ENCODE data around the gene DOK5.

Gene DOK5

GRCh38 chr20:54565255-54565654, 89.9 kb downstream of the DOK5 start:
- DNase-seq, result no peak

GRCh38 chr20:54566031-54566688, 90.8 kb downstream of the DOK5 start:
- DNase-seq, result no peak

GRCh38 chr20:54570561-54570960, 95.2 kb downstream of the DOK5 start:
- no peak for DNase-seq

DNA sequence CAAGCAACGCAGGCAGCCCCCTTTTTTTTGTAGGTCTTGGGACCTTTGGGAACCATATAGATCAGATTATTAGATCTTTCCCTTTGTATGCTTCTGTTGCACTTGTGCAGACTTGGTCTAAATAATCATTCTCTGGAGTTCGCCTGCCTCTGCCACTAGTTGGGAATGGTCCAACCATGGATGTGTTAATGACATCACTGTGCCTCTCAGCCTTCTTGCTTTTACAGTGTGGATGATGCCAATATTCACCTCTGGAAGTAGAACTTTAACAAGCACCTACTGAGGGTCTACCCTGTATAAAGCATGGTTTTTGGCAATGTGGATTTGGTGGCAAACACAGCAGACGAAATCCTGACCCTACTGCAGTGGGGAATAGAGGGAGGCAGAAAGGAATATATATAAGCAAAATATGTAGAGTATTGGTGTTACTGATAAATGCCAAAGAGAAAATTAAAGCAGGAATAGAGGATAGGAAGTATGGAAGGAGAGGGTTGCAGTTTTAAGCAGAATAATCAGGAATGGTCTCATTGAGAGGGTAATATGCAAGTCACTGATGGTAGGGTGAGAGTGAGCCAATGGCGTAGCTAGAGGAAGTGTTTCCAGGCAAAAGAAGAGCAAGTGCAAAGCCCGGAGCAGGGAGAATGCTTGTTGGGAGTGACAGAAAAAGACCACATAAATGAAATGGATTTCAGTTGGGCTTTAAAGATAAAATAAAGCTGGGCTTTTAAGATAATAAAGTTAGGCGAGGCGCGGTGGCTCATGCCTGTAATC, 97.5 kb downstream of the DOK5 start:
- no peak for DNase-seq

GRCh38 chr20:54573838-54574237, 98.4 kb downstream of the DOK5 start:
- DNase-seq, result no peak

DNA sequence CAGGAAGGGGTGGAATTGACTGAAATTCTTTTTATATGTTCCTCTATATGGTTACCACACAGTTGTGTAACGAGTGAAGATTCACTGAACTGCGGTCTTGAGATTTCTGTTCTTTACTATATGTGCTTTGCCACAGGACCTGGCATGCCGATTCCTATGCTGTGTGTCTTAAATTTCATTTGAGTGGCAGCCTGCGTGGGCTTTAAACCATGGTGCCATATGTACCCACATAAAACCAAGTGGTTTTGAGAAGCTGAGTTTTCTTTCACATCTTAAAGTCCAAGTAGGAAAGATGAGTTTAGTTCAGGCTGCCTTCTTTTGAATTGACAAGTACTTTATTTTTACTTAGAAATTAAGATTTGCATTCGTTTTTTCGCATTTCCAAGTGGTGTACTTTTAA, 101.1 kb downstream of the DOK5 start:
- no peak for DNase-seq

- no peak for DNase-seq
These were observed 102.2 kb downstream of the DOK5 start for GRCh38 chr20:54577637-54578036.

DNA sequence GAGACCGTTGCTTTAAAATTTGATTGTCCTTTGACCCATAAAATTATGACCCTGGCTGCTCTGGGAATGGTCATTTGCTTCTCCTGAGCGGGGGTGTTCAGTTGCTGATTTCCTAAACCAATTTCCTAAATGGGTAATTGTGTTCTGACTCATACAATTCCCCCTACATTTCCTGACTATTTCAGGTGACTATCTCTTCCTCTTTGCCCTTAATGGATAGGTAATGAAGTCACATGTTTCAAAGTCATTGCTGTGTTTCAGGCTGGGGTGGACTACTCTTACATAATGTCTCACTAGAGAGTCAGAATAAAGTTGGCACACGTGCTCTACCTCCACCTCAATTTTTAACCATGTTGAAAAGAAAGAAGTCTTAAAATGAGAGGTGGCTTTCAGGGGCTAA, 109.8 kb downstream of the DOK5 start:
- DNase-seq, result no peak

DNA sequence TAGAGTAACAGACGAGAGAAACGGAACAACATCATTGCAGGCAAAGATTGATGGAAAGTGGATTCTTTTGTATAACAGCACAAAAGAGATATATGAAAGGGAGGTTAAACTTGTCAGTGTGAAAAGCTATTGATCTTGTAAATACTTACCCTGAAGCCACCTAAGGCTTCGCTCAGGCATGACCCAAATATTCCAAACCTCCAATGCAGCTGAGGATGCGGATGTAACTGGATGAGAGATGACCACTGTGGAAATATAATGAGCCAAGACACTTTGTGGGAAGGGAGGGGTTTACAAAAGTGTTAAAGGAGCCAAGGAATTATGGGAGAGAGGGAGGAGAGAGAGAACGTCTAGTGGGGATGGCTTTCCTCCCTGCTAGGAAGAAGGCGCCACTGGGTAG, 112.0 kb downstream of the DOK5 start:
- no peak for DNase-seq

GRCh38 chr20:54589402-54590030, 114.1 kb downstream of the DOK5 start:
- no peak for DNase-seq

DNA sequence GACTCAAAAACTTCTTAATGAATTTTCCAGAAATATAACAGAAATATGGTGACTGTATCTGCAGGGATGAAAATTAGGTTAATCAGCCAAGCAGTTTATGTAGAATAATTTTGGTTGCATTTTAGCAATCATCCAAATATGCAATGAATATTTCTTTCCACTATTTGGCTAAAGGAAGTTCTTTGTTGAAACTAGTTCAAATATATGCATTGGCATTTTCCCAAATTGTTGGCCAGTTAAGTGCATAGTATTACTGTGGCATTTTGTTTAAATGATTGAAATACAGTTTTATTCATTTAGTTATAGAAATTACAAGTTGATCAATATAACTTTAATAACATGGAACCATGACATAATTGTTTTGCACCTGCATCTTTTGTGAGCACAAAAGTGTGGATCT, 115.5 kb downstream of the DOK5 start:
- DNase-seq, result no peak

DNA sequence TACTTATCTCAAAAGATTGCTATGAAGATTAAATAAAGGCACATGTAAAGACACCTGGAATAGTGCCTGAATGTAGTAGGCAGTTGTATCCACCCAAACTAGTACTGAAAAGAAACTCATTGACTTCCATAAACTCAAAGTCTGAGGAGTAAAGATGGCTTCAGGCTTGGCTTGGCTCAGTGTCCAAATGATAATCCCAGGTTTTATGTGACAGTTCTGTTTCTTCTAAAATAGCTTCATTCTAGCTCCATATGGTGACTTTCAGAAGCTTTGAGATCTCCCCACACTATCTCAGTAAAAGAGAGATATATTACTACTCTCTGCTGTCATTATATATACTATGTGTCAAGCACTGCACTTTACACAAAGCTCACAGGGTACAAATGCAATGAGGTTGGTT, 121.3 kb downstream of the DOK5 start:
- no peak for DNase-seq

GRCh38 chr20:54598352-54598751, 123.0 kb downstream of the DOK5 start:
- no peak for DNase-seq

DNA sequence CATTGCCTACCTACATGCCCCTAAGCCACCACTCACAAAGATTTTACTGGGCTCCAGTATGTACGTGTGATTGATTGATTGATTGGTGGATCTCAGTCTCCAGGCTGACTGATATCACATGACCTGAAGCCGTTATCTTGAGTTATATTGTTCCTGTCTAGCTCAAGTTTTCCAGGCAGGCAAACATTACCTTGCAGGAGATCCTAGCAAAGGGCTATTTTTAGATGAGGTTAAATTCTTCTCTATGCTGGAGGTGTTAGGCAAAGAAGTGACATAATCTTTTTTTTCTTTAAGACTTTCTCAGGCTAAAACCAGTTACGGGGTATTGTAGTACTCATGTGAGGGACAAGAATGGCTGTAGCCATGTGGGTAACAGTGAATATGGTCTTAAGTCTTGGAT, 125.2 kb downstream of the DOK5 start:
- DNase-seq, result no peak

DNA sequence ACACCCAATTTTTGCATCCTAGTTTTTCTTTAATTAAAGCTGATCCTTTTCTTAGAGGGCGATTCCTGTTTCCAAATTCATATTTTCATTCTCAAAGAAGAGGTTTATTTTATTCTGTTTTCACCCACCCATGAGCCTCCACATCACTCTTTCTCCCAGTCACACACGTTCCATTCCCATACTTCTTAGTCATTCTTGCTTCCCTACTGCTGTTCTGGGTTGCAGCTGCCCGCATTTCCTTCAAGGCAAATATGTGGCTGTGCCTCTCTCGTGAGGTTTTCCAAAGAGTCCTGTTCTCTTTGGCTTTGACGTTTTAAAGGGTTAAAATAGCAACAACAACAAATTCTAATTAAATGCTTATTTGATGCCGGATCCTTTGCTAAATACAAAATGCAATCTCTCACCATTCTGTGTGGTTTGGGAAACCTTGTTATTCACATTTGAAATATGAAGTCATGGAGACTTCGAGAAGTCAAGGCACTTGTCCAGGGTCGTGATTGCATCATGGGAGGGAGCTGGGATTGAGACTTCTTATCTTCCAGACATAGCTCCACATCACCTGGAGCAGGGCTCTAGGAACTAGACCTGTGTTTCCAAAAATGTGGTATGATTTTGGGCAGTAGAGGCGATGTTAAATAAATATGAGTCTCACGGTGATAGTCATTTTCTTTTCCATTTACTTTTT, 126.6 kb downstream of the DOK5 start:
- DNase-seq, result no peak

GRCh38 chr20:54605319-54605718, 129.9 kb downstream of the DOK5 start:
- no peak for DNase-seq

DNA sequence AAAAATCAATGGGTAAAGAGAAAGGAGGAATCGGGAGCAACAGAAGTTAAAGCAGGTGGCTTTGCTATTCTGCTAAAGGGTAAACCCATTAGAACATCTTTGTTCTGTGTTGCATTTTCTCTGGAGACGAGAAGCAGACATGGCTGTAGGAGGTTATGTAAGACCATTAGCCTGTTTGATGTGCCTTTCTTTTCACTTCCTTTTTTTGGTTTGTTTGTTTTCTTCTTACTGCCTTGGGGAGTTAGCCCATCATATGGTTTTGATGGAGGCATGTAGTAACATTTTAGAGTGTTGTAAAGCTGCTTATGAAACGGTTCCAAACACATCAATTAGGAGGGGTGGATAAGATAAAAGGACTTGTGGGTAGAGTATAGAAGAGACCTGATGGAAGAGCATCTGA, 131.0 kb downstream of the DOK5 start:
- no peak for DNase-seq

DNA sequence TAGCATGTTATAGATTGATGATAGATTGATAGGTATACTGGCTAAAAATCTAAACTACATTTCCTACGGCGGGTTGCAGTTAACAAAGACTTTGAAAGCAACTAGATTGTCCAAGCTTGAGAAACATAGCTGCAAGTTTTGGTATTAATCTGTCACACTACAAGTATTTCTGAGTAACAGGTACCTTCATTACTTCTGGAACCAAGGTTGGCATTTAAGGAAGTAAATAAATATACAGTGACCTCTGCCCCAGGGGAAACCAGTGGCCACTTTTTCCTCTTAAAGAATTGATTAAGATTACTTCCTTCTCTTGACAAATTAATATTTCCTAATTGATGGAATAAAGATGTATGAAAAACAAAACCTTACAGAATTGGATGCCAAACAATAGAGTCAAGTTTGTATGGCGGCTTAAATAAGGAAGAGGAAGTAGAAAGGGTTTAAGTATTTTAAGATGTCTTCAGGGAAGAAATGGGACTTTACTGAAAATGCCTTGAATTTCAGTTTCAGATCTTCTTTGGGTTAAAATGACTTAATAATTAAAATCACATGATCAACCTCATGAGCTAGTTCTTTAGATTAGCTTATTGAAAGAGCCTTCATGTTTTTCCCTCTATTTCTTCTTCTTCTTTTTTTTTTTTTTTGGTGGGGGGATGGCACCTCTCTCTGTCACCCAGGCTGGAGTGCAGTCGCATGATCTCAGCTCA, 132.8 kb downstream of the DOK5 start:
- DNase-seq, result no peak

DNA sequence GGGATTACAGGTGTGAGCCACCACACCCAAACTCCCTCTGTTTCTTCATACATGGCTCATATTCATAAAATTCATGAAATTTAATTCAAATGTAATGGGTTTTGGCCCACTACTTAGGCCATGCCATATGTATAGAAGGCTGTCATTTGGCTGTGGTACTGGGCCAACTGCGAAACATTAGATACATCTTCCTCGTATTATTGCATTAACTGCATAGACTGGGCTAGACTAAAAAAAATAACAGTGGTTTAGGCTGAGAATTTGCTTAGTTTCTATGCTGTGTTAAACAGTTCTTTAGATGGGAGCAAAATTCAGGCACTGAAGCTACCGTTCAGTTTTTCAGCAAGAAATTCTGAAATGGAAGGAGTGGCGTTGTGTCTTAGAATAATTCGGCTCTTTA, 133.6 kb downstream of the DOK5 start:
- DNase-seq, result no peak

- no peak for DNase-seq
These were observed 136.5 kb downstream of the DOK5 start for GRCh38 chr20:54611708-54612412.

GRCh38 chr20:54618412-54618811, 143.0 kb downstream of the DOK5 start:
- DNase-seq, result no peak

DNA sequence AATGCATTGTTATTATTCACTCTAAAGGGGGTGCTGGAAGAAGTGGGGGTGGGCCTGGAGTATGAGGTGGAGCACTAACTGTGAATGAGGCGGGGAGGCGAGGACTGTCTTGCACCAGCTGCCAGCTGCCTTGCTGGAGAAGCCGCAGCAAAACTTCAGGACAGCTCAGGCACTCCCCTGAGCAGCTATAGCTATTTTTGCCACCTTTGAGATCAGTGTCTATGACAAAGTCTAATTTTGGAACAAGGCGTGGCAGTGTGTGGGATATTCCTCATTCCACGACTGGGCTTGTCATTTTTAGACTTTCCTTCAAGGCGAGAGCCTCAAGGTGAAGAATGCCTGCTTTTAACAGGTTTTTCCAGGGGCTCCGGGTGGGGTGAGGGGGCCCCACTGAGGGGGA, 143.8 kb downstream of the DOK5 start:
- DNase-seq, result no peak
